ENCODE results near the gene FAM163B. TPM values are rescaled to one million over a fixed set of nuclear protein-coding genes. Genes with fewer than 3 reads are reported as not detected.

The FAM163B gene
- total and polyA plus RNA-seq, 2 experiments from 2014 or later, result 0.60 to 1.3 TPM

DNA sequence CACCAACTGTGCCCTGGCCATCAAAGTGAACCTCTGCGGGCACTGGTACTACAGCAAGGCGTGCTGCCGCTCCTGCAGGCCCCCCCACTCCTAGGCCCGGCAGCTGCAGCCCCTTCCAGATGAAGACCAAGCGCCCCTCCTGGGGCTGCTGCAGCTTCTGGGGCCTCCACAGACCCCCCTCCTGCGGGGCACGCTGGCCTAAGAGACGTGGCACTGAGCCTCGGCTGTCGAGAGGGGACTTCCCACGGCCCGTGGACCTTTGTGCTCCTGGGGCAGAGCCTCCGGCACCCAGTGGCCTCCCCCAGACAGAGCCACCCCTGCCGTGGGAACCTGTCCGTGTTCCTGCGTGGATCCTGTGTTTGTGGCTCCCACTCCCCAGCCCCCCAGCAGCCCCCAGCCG, 34.4 kb downstream of the FAM163B start:
- Mint-ChIP-seq H3K4me1 (peaks cover 21% of the 10 kb centered on the region), H3K4me3 (no peak overlapping the region), H3K27ac (no peak overlapping the region), H3K36me3 (ENCODE audit: low read depth) (no peaks in the 10 kb centered on the region), H3K27me3 (ENCODE audit: insufficient read depth, low read depth, poor library complexity) (peaks cover 17% of the 10 kb centered on the region), H3K9me3 (no peaks in the 10 kb centered on the region)
- no peaks in the 10 kb centered on the region for H4K20me1 ChIP-seq (replicated peaks; ENCODE audit: insufficient read depth)
- H3K4me2 ChIP-seq, result no peak overlapping the region
- no peaks in the 10 kb centered on the region for H3K27me3 ChIP-seq (ENCODE audit: insufficient read depth)
- H2AFZ ChIP-seq, result no peak overlapping the region
- no peaks in the 10 kb centered on the region for H3F3A ChIP-seq (replicated peaks; ENCODE audit: low read depth)
- no peaks in the 10 kb centered on the region for H3K4me1 ChIP-seq (ENCODE audit: insufficient read depth)
- TF ChIP-seq EZH2phosphoT487 (IDR thresholded peaks at IDR 0.05; ENCODE audit: unreplicated experiment) (no peak), JUNB (IDR thresholded peaks at IDR 0.05; ENCODE audit: unreplicated experiment) (no peak), EZH2 (IDR thresholded peaks at IDR 0.05; ENCODE audit: low read depth, unreplicated experiment) (no peak), STAT1 (IDR thresholded peaks at IDR 0.05; ENCODE audit: unreplicated experiment) (no peak), ZNF331 (CRISPR knock-in tag; IDR thresholded peaks at IDR 0.05; ENCODE audit: low read depth) (no peak), ZNF114 (CRISPR knock-in tag; IDR thresholded peaks at IDR 0.05) (no peak), POLR2AphosphoS5 (IDR thresholded peaks at IDR 0.05; ENCODE audit: low read depth) (no peak)
- TF ChIP-seq, protein P1, sequence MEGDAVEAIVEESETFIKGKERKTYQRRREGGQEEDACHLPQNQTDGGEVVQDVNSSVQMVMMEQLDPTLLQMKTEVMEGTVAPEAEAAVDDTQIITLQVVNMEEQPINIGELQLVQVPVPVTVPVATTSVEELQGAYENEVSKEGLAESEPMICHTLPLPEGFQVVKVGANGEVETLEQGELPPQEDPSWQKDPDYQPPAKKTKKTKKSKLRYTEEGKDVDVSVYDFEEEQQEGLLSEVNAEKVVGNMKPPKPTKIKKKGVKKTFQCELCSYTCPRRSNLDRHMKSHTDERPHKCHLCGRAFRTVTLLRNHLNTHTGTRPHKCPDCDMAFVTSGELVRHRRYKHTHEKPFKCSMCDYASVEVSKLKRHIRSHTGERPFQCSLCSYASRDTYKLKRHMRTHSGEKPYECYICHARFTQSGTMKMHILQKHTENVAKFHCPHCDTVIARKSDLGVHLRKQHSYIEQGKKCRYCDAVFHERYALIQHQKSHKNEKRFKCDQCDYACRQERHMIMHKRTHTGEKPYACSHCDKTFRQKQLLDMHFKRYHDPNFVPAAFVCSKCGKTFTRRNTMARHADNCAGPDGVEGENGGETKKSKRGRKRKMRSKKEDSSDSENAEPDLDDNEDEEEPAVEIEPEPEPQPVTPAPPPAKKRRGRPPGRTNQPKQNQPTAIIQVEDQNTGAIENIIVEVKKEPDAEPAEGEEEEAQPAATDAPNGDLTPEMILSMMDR (conservative IDR thresholded peaks at IDR 0.05; ENCODE audit: low read depth in 2 of 2), result no peak
- TF ChIP-seq, protein P2, sequence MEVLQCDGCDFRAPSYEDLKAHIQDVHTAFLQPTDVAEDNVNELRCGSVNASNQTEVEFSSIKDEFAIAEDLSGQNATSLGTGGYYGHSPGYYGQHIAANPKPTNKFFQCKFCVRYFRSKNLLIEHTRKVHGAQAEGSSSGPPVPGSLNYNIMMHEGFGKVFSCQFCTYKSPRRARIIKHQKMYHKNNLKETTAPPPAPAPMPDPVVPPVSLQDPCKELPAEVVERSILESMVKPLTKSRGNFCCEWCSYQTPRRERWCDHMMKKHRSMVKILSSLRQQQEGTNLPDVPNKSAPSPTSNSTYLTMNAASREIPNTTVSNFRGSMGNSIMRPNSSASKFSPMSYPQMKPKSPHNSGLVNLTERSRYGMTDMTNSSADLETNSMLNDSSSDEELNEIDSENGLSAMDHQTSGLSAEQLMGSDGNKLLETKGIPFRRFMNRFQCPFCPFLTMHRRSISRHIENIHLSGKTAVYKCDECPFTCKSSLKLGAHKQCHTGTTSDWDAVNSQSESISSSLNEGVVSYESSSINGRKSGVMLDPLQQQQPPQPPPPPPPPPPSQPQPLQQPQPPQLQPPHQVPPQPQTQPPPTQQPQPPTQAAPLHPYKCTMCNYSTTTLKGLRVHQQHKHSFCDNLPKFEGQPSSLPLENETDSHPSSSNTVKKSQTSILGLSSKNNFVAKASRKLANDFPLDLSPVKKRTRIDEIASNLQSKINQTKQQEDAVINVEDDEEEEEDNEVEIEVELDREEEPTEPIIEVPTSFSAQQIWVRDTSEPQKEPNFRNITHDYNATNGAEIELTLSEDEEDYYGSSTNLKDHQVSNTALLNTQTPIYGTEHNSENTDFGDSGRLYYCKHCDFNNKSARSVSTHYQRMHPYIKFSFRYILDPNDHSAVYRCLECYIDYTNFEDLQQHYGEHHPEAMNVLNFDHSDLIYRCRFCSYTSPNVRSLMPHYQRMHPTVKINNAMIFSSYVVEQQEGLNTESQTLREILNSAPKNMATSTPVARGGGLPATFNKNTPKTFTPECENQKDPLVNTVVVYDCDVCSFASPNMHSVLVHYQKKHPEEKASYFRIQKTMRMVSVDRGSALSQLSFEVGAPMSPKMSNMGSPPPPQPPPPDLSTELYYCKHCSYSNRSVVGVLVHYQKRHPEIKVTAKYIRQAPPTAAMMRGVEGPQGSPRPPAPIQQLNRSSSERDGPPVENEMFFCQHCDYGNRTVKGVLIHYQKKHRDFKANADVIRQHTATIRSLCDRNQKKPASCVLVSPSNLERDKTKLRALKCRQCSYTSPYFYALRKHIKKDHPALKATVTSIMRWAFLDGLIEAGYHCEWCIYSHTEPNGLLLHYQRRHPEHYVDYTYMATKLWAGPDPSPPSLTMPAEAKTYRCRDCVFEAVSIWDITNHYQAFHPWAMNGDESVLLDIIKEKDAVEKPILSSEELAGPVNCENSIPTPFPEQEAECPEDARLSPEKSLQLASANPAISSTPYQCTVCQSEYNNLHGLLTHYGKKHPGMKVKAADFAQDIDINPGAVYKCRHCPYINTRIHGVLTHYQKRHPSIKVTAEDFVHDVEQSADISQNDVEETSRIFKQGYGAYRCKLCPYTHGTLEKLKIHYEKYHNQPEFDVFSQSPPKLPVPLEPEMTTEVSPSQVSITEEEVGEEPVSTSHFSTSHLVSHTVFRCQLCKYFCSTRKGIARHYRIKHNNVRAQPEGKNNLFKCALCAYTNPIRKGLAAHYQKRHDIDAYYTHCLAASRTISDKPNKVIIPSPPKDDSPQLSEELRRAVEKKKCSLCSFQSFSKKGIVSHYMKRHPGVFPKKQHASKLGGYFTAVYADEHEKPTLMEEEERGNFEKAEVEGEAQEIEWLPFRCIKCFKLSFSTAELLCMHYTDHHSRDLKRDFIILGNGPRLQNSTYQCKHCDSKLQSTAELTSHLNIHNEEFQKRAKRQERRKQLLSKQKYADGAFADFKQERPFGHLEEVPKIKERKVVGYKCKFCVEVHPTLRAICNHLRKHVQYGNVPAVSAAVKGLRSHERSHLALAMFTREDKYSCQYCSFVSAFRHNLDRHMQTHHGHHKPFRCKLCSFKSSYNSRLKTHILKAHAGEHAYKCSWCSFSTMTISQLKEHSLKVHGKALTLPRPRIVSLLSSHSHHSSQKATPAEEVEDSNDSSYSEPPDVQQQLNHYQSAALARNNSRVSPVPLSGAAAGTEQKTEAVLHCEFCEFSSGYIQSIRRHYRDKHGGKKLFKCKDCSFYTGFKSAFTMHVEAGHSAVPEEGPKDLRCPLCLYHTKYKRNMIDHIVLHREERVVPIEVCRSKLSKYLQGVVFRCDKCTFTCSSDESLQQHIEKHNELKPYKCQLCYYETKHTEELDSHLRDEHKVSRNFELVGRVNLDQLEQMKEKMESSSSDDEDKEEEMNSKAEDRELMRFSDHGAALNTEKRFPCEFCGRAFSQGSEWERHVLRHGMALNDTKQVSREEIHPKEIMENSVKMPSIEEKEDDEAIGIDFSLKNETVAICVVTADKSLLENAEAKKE (CRISPR knock-in tag; IDR thresholded peaks at IDR 0.05), result no peak
- TF ChIP-seq, protein P3, sequence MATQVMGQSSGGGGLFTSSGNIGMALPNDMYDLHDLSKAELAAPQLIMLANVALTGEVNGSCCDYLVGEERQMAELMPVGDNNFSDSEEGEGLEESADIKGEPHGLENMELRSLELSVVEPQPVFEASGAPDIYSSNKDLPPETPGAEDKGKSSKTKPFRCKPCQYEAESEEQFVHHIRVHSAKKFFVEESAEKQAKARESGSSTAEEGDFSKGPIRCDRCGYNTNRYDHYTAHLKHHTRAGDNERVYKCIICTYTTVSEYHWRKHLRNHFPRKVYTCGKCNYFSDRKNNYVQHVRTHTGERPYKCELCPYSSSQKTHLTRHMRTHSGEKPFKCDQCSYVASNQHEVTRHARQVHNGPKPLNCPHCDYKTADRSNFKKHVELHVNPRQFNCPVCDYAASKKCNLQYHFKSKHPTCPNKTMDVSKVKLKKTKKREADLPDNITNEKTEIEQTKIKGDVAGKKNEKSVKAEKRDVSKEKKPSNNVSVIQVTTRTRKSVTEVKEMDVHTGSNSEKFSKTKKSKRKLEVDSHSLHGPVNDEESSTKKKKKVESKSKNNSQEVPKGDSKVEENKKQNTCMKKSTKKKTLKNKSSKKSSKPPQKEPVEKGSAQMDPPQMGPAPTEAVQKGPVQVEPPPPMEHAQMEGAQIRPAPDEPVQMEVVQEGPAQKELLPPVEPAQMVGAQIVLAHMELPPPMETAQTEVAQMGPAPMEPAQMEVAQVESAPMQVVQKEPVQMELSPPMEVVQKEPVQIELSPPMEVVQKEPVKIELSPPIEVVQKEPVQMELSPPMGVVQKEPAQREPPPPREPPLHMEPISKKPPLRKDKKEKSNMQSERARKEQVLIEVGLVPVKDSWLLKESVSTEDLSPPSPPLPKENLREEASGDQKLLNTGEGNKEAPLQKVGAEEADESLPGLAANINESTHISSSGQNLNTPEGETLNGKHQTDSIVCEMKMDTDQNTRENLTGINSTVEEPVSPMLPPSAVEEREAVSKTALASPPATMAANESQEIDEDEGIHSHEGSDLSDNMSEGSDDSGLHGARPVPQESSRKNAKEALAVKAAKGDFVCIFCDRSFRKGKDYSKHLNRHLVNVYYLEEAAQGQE (IDR thresholded peaks at IDR 0.05; ENCODE audit: unreplicated experiment), result no peak
- TF ChIP-seq, protein P4, sequence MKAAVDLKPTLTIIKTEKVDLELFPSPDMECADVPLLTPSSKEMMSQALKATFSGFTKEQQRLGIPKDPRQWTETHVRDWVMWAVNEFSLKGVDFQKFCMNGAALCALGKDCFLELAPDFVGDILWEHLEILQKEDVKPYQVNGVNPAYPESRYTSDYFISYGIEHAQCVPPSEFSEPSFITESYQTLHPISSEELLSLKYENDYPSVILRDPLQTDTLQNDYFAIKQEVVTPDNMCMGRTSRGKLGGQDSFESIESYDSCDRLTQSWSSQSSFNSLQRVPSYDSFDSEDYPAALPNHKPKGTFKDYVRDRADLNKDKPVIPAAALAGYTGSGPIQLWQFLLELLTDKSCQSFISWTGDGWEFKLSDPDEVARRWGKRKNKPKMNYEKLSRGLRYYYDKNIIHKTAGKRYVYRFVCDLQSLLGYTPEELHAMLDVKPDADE (IDR thresholded peaks at IDR 0.05), result no peak
- H3K36me3 ChIP-seq (ENCODE audit: insufficient read depth), result no peaks in the 10 kb centered on the region
- H3K27ac ChIP-seq (ENCODE audit: low read depth), result no peak overlapping the region
- ATAC-seq, result no peak
- H3K79me2 ChIP-seq (replicated peaks; ENCODE audit: insufficient read depth), result no peaks in the 10 kb centered on the region
- DNase-seq (ENCODE audit: low spot score), result no peak
- no peak overlapping the region for H3K4me3 ChIP-seq
- H3K9me2 ChIP-seq (ENCODE audit: insufficient read depth), result no peaks in the 10 kb centered on the region
